HG03571 (cell line): Measurements from ENCODE around the gene ZMYM2.

Experiments used
- ATAC-seq: cut with Tn5 transposase; IDR thresholded peaks from one replicate; pipeline ENCODE4 v1.9.1; 2021; ENCODE audit not compliant: unreplicated experiment

ZMYM2 gene

GRCh38 chr13:20131057-20131832, 172.7 kb downstream of the ZMYM2 start:
- ATAC-seq = no peak

GRCh38 chr13:20132052-20132634, 173.6 kb downstream of the ZMYM2 start:
- no peak for ATAC-seq

GRCh38 chr13:20134732-20135131, 176.2 kb downstream of the ZMYM2 start:
- ATAC-seq = no peak

GRCh38 chr13:20136781-20137703, 178.5 kb downstream of the ZMYM2 start:
- no peak for ATAC-seq

DNA sequence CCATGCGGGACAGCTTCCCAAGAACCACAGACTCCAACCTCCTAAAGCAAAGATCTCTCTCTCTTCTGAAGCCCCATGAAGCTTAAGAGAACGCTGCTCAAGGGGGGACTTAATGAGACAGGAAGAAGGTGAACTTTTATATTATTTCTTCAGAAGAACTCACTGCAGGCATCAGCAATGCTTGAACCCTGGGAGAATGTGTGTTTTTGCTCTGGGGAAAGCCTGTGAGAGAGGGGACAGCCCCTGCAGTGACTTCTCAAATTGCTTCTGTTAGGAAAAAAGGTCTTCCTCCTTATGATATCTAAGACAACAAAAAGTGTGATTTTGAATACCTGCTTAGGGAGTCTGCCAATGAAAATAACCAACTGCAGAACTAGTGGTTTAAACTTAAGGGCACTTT, 179.3 kb downstream of the ZMYM2 start:
- ATAC-seq = no peak

- ATAC-seq = no peak
Measured at GRCh38 chr13:20140487-20140886, 182.0 kb downstream of the ZMYM2 start.
